ENCODE results near the gene TBX2. TPM values are rescaled to one million over a fixed set of nuclear protein-coding genes. Genes with fewer than 3 reads are reported as not detected.

The TBX2 gene
- total RNA-seq, 1 donor from 2014 or later = 0.14 TPM

DNA sequence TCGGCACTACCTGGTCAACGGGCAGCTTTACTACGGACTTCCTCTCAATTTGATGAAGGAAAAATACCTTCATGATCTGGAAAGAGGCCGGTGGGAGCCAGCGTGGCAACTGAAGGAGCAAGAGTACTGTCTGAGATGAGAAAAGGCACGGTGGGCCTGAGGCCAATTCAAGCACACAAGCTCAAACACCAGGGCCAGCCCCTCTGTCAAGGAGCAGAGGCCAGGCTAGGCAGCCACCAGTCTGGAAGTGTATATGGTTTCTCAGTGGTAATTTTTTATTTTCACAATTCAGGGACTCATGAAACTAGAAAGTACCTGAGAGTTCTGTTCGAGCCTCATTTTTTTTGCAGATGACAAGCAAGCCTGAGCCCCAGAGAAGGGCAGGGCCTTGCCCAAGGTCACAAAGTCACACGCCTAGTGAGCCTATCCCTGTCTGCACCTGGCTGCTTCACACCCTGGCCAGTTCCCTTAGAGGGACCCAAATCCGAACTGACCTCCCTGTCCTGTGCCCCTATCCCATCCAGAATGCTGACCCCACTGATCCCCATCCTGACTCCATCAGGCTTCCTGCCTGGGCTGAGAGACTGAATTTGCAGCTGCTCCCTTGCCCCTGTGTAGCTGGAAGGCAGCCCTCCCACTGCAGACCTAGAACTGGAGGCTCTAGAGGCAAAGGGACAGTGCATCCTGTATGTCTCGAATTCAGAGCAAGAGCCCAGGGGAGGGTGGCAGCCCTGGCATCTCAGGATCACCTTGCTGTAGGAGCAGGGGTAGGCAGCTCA is 4.8 kb upstream of the TBX2 start:
- intact Hi-C loops (cut with micrococcal nuclease) = no loop called here
- Mint-ChIP-seq H3K27me3 (ENCODE audit: low read depth) (peaks cover 38% of the 10 kb centered on the region), H3K27ac (no peak overlapping the region), H3K9me3 (no peaks in the 10 kb centered on the region), H3K36me3 (ENCODE audit: low read depth) (no peaks in the 10 kb centered on the region), H3K4me3 (ENCODE audit: low read depth) (no peak overlapping the region), H3K4me1 (ENCODE audit: low read depth) (no peaks in the 10 kb centered on the region)
- no peak for DNase-seq (ENCODE audit: low spot score)

DNA sequence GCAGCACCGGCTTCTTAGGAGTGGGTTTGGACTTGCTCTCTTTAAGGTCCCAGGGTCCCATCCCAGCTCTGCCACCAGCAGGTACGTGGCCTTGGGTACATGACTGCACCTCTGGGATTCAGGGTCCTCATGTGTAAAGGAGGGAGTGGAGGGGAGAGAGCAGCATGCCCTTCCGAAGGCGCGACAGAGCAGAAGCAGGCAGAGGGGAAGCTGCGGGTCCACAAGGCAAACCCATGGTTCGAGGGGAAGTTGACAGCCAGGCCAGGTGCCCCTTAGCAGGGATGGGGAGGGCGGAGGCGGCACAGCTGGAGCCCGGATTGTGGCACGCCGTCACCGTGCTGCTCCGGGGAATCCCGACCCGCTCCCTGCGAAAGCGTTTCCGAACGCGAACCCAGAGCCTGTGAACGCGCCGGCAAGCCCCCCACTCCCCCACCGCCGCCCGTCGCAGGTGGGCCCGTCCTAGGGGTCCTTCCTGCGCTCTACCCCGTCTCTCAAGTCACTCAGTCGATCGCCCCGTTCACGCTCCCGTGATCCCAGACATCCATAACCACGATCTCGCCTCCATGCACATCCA is 4.1 kb upstream of the TBX2 start:
- H3K9me3 Mint-ChIP-seq = no peaks in the 10 kb centered on the region
- no peak overlapping the region for H3K4me3 Mint-ChIP-seq (ENCODE audit: low read depth)
- H3K27me3 Mint-ChIP-seq (ENCODE audit: low read depth) = peaks cover 37% of the 10 kb centered on the region
- no peaks in the 10 kb centered on the region for H3K36me3 Mint-ChIP-seq (ENCODE audit: low read depth)
- DNase-seq (ENCODE audit: low spot score) = no peak
- H3K4me1 Mint-ChIP-seq (ENCODE audit: low read depth) = no peaks in the 10 kb centered on the region
- no peak overlapping the region for H3K27ac Mint-ChIP-seq
- intact Hi-C loops (cut with micrococcal nuclease) = no loop called here

DNA sequence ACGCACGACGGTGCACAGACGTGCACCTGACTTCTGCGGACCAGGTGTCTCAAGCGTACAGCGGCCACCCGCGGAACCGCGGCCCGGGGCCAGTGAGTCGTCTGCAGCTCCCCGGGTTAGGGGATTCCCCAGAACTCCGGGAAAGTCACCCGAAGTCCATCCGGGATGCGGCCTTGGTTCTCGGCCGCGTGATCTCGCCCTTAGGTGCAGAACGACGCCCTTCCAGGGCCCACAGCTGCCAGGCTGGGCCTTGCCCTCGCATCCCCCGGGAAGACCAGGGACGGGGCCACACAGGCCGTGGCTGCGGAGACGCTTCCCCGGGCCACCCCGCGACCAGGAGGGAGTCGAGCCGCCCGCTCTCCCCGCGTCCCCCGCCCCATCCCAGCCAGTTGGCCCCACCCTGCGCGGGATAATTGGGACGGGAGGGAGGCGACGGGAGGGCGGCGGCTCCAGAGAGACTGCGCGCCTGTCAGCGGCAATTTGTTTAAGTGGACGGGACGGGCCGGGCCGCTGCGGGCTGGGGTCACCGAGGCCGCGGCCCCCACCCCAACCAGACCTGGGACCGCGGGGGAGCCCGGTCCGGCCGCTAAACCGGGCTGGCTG is 3.6 kb upstream of the TBX2 start:
- no peak overlapping the region for H3K27ac Mint-ChIP-seq
- peaks cover 38% of the 10 kb centered on the region for H3K27me3 Mint-ChIP-seq (ENCODE audit: low read depth)
- peaks cover 2% of the 10 kb centered on the region for H3K4me1 Mint-ChIP-seq (ENCODE audit: low read depth)
- no peak overlapping the region for H3K4me3 Mint-ChIP-seq (ENCODE audit: low read depth)
- H3K9me3 Mint-ChIP-seq = no peaks in the 10 kb centered on the region
- intact Hi-C loops (cut with micrococcal nuclease) = no loop called here
- H3K36me3 Mint-ChIP-seq (ENCODE audit: low read depth) = no peaks in the 10 kb centered on the region
- DNase-seq (ENCODE audit: low spot score) = no peak

DNA sequence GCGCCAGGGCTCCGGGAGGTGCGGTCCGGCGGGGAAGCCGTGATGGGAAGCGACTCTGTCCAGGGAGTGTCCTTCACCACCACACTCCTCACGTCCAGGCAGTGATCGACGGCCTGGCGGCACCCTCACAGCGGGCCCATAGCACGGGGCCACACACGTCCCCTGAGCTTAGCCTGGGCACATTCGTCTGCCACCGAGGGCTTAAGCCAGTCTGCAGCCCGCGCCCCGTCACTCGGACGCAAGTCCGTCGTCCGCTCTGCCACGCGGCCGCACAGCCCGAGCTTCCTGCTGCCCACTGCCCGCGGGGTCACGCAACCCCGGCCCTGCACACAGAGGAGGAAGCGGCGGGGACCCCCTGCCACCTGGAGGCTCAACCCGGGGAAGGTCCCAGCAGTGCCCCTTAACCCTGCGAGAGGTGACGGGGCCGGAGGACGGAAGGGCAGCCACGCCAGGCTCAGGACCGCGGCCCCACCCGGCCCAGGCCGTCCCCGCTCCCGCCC is 3.0 kb upstream of the TBX2 start:
- Mint-ChIP-seq H3K4me1 (ENCODE audit: low read depth) (peaks cover 2% of the 10 kb centered on the region), H3K27me3 (ENCODE audit: low read depth) (peaks cover 43% of the 10 kb centered on the region), H3K4me3 (ENCODE audit: low read depth) (no peak overlapping the region), H3K9me3 (no peaks in the 10 kb centered on the region), H3K27ac (no peak overlapping the region), H3K36me3 (ENCODE audit: low read depth) (no peaks in the 10 kb centered on the region)
- intact Hi-C loops (cut with micrococcal nuclease) = no loop called here
- DNase-seq (ENCODE audit: low spot score) = no peak

DNA sequence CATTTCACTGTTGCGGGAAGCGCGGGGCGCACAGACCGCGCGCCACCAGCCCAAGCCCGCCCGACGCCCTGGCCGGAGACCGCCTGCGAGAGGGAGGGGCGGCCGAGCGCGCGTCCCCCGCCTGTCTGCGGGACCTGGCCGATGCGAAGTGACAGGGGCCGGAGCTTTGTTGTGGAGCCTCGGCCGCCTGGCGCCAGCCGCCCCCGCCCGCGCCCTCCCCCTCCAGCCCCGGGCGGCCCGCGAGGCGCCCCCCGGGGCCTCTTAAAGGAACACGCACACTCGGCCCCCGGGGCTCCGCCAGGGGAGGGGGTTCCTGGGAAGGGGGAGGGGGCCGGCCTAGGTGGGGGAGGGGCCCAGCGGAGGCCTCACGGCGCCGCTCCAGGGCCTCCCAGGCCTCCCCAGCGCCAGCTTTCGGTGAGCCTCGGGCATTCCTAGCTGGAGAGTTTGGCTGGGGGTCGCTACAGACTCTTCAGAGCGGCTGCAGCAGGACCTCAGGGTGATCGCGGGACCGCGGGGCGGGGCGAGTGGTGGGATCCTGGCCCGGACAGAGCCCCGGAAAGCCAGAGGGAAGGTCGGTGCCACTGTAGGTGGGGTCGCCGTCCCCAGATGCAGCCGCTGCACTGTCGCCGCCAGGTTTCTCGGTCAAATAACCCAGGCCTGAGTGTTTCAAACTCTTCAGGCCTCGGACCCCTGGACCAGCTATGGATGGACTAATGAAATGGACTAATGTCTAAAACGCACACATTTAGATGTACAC is 2.4 kb upstream of the TBX2 start:
- no peak for DNase-seq (ENCODE audit: low spot score)
- Mint-ChIP-seq H3K27ac (no peak overlapping the region), H3K36me3 (ENCODE audit: low read depth) (no peaks in the 10 kb centered on the region), H3K4me1 (ENCODE audit: low read depth) (peaks cover 2% of the 10 kb centered on the region), H3K9me3 (no peaks in the 10 kb centered on the region), H3K27me3 (ENCODE audit: low read depth) (peaks cover 48% of the 10 kb centered on the region), H3K4me3 (ENCODE audit: low read depth) (no peak overlapping the region)
- intact Hi-C loops (cut with micrococcal nuclease) = no loop called here

DNA sequence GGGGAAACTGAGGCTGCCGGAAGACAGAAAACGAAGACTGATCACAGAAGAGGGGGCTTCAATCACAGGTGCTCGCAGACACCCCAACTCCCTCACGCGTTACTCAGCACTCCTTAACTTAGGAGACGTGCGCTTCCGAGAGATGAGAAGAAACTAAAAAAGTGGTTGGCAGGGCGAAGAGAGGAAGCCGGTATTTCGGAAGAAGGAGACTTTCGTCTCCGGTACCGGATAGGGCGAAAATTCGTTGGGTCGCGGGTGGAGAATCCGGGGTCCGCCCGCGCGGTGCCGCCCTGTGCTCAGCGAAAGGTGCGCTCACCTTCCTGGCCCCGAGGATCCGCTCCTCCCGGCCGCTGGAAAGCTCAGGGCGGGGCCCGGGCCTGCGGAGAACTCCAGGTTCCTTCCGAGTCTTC is 917 bp upstream of the TBX2 start:
- Mint-ChIP-seq H3K4me3 (ENCODE audit: low read depth) (peak overlapping the region; percentile 49), H3K27ac (peak overlapping the region; percentile 55), H3K9me3 (no peaks in the 10 kb centered on the region), H3K27me3 (ENCODE audit: low read depth) (peaks cover 60% of the 10 kb centered on the region), H3K4me1 (ENCODE audit: low read depth) (peaks cover 10% of the 10 kb centered on the region), H3K36me3 (ENCODE audit: low read depth) (no peaks in the 10 kb centered on the region)
- no peak for DNase-seq (ENCODE audit: low spot score)
- intact Hi-C loops (cut with micrococcal nuclease) = no loop called here

DNA sequence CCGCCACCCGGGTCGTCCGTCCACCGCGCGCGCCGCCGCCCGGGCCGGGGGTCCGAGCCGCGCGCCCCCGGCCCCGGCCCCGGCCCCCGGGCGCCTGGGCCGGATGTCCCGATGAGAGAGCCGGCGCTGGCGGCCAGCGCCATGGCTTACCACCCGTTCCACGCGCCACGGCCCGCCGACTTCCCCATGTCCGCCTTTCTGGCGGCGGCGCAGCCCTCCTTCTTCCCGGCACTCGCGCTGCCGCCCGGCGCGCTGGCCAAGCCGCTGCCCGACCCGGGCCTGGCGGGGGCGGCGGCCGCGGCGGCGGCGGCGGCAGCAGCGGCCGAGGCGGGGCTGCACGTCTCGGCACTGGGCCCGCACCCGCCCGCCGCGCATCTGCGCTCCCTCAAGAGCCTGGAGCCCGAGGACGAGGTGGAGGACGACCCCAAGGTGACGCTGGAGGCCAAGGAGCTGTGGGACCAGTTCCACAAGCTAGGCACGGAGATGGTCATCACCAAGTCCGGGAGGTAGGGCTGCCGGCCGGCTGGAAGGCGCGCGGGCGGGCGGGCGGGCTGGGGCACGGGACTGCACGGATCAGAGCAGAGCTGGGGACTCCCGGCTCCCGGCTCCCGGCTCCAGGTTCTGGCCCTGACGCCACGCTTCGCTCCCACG is 548 bp downstream of the TBX2 start:
- Mint-ChIP-seq H3K27me3 (ENCODE audit: low read depth) (peaks cover 60% of the 10 kb centered on the region), H3K4me1 (ENCODE audit: low read depth) (peaks cover 12% of the 10 kb centered on the region), H3K36me3 (ENCODE audit: low read depth) (no peaks in the 10 kb centered on the region), H3K27ac (no peak overlapping the region), H3K4me3 (ENCODE audit: low read depth) (no peak overlapping the region), H3K9me3 (no peaks in the 10 kb centered on the region)
- intact Hi-C loops (cut with micrococcal nuclease) = no loop called here
- no peak for DNase-seq (ENCODE audit: low spot score)

DNA sequence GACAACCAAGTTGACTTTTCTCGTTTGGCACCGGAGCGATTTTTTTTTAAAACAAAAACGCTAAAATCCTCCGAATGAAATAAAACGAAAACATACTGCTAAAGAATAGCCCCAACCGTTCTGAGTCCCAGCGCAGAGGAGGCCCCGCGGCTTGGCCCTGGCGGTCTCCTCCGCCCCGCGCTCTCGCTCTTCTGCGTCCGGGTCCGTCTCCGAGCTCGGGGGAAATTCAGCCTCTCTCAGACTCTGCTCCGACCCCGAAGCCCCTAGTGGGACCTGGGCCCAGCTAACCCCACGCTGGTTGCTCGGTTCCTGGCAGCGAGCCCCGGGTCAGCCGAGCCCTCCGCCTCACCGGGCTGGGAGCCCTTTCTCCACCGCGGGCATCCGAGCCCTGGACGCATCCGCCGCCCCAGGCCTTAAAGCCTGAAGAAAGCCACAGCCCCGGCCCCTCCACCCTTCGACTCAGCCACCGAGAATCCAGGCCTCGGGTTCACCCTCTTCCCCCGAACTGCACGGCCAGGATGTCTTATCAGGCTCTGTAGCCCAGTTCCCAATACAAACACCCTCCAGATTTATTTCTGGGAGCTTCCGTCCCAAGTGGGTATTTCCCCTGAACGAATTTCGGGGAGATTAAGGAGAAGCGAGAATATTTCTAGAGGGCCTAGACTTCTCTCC is 1.2 kb downstream of the TBX2 start:
- intact Hi-C loops (cut with micrococcal nuclease) = no loop called here
- peaks cover 12% of the 10 kb centered on the region for H3K4me1 Mint-ChIP-seq (ENCODE audit: low read depth)
- H3K27me3 Mint-ChIP-seq (ENCODE audit: low read depth) = peaks cover 56% of the 10 kb centered on the region
- no peaks in the 10 kb centered on the region for H3K9me3 Mint-ChIP-seq
- no peaks in the 10 kb centered on the region for H3K36me3 Mint-ChIP-seq (ENCODE audit: low read depth)
- H3K4me3 Mint-ChIP-seq (ENCODE audit: low read depth) = no peak overlapping the region
- H3K27ac Mint-ChIP-seq = no peak overlapping the region
- DNase-seq (ENCODE audit: low spot score) = no peak

DNA sequence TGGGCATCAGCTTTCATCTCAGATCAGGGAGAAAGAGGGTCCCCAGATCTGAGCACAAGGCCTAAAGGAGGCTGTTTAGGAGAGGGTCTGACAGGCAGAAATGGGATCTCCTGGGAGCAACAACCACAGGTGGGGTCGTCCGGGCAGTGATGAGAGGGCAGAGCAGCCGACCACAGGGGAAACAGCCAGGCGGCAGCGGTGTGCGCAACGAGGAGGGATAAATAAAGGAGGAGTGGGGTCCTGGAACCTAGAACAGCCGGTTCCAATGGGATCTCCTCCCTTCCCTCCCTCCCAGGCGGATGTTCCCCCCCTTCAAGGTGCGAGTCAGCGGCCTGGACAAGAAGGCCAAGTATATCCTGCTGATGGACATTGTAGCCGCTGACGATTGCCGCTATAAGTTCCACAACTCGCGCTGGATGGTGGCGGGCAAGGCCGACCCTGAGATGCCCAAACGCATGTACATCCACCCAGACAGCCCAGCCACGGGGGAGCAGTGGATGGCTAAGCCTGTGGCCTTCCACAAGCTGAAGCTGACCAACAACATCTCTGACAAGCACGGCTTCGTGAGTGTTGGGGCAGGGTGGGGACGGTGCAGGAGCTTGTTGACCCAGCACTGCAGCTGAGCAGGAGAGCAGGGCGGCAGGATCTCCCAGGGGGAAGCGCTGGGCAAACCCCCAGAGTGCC is 1.9 kb downstream of the TBX2 start:
- intact Hi-C loops (cut with micrococcal nuclease) = no loop called here
- H3K27ac Mint-ChIP-seq = no peak overlapping the region
- H3K36me3 Mint-ChIP-seq (ENCODE audit: low read depth) = no peaks in the 10 kb centered on the region
- H3K9me3 Mint-ChIP-seq = no peaks in the 10 kb centered on the region
- no peak overlapping the region for H3K4me3 Mint-ChIP-seq (ENCODE audit: low read depth)
- DNase-seq (ENCODE audit: low spot score) = no peak
- peaks cover 12% of the 10 kb centered on the region for H3K4me1 Mint-ChIP-seq (ENCODE audit: low read depth)
- H3K27me3 Mint-ChIP-seq (ENCODE audit: low read depth) = peaks cover 60% of the 10 kb centered on the region

DNA sequence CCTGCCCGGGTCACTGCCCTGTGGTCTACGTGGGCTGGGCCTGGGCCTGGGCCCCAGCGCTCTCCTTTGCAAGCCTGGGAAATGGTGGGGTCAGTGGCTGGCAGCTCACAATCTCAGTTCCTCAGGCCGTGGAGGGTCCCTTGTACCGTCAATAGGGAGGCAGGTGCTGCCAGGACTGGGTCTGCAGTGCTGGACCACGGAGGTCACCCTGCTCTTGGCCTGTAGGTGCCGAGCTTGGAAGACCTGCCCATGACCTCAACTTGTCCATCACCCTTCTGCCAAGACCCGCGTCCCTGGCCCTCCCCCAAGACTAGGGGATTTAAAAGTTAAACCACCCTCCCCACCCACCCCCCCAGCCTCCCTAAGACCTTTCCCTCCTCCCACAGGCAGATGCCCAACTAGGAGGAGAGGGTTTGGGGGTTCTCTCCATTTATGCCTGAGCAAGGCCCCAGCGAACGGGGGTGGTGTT is 2.5 kb downstream of the TBX2 start:
- H3K9me3 Mint-ChIP-seq = no peaks in the 10 kb centered on the region
- intact Hi-C loops (cut with micrococcal nuclease) = no loop called here
- H3K27ac Mint-ChIP-seq = no peak overlapping the region
- H3K4me3 Mint-ChIP-seq (ENCODE audit: low read depth) = no peak overlapping the region
- DNase-seq (ENCODE audit: low spot score) = no peak
- peaks cover 66% of the 10 kb centered on the region for H3K27me3 Mint-ChIP-seq (ENCODE audit: low read depth)
- H3K36me3 Mint-ChIP-seq (ENCODE audit: low read depth) = no peaks in the 10 kb centered on the region
- H3K4me1 Mint-ChIP-seq (ENCODE audit: low read depth) = peaks cover 12% of the 10 kb centered on the region

DNA sequence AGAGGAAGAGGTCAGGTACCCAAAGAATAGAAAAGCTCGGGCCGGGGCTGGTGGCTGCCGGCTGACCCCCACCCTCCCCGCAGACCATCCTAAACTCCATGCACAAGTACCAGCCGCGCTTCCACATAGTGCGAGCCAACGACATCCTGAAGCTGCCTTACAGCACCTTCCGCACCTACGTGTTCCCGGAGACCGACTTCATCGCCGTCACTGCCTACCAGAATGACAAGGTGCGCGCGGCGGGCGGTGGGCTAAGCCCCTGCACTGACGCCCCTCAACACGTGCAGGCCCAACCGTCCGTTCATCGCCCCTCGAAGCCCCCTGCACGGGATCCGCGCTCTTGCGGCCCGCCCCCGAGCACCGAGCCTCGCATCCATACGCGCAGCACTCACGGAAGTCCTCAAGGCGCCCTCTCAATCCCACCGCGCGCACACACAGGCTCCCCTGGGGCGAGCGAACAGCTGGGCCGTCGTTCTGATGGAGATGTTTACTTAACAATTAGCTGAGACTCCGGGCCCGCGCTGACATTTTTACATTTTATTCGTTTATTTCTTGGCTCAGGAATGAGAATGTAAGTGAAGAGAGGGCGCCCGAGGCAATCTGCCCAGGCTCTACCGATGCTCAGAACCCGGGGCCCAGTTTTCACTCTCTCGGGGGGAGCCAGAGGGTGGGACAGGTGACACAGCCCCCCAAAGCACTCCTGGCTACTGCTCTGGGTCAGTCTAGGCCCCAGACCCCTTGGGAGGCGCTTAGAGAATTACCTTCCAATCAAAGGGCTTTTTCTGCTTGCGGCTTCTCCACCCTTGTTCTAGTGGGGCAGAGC is 3.5 kb downstream of the TBX2 start:
- intact Hi-C loops (cut with micrococcal nuclease) = no loop called here
- peaks cover 12% of the 10 kb centered on the region for H3K4me1 Mint-ChIP-seq (ENCODE audit: low read depth)
- H3K27me3 Mint-ChIP-seq (ENCODE audit: low read depth) = peaks cover 70% of the 10 kb centered on the region
- no peak overlapping the region for H3K4me3 Mint-ChIP-seq (ENCODE audit: low read depth)
- DNase-seq (ENCODE audit: low spot score) = no peak
- no peaks in the 10 kb centered on the region for H3K9me3 Mint-ChIP-seq
- peak overlapping the region; percentile 1 for H3K27ac Mint-ChIP-seq
- H3K36me3 Mint-ChIP-seq (ENCODE audit: low read depth) = no peaks in the 10 kb centered on the region
